Transverse colon (tissue), 4 donors: ENCODE results near the gene P2RY10. TPM values are rescaled to one million over a fixed set of nuclear protein-coding genes. Genes with fewer than 3 reads are reported as not detected.

Source experiments
- DNase-seq: peaks from one replicate; pipeline ENCODE4 v3.0.0-alpha.2; 2019
- H3K27ac ChIP-seq, 4 donors: fragments of 200-600 bp; sonication (generic); 2 replicates each; pipeline ENCODE4 v1.5.1; 2016 to 2018; ENCODE audit warnings: inconsistent platforms in 4 of 4
- H3K27me3 ChIP-seq: fragments of 200-600 bp; sonication (generic); 2 replicates; pipeline ENCODE4 v1.5.1; 2017; ENCODE audit warnings: inconsistent platforms
- H3K36me3 ChIP-seq, 4 donors: fragments of 200-600 bp; sonication (generic); 2 replicates each; pipeline ENCODE4 v1.5.1; 2017 to 2019; ENCODE audit warnings: inconsistent platforms in 4 of 4
- H3K4me1 ChIP-seq, 4 donors: fragments of 200-600 bp; sonication (generic); 2 replicates each; pipeline ENCODE4 v1.5.1; 2017 to 2020; ENCODE audit warnings: inconsistent platforms in 4 of 4
- H3K4me3 ChIP-seq, 4 donors: fragments of 200-600 bp; sonication (generic); 1 replicate in 1 of 4; 2 replicates in 3 of 4; pipeline versions ENCODE4 v1.5.1 to v1.6.1; 2017 to 2019; ENCODE audit warnings: inconsistent platforms in 4 of 4
- H3K9me3 ChIP-seq, 2 donors: fragments of 200-600 bp; sonication (generic); 2 replicates each; pipeline ENCODE4 v1.5.1; 2017 to 2019; ENCODE audit warnings: inconsistent platforms in 2 of 2
- EP300 ChIP-seq: sonication (generic); formaldehyde crosslinking; IDR thresholded peaks from one replicate; pipeline ENCODE4 v1.6.1; 2017; ENCODE audit warnings: antibody characterized with exemption, low read depth
- POLR2A ChIP-seq: fragments of 450-650 bp; IDR thresholded peaks from one replicate; pipeline ENCODE4 v1.6.1; 2016; ENCODE audit warnings: antibody characterized with exemption, mild to moderate bottlenecking, moderate library complexity
- POLR2AphosphoS5 ChIP-seq, 3 donors: sonication (generic); formaldehyde crosslinking; IDR thresholded peaks; one replicate each; pipeline ENCODE4 v1.6.1; 2016; ENCODE audit warnings: antibody characterized with exemption in 3 of 3
- WGBS, 2 donors: methylation state at CpG; one replicate each; pipeline ENCODE4 v1.1.5; 2018; ENCODE audit warnings: low coverage in 1 of 2; 5-methylcytosine and 5-hydroxymethylcytosine counted together
- in situ Hi-C, 4 donors: fragments of 200-750 bp; cut with MboI; loops; one replicate each; pipeline versions ENCODE4 v1.15.0 to v1.15.1; 2017; ENCODE audit warnings: low sequenced_read_pairs in 3 of 4, low pct_ligation_motif_present in 1 of 4, low pct_unique_long_range_greater_than_20kb in 1 of 4
- intact Hi-C: fragments of 100-400 bp; cut with DNase I; formaldehyde crosslinking; loops from one replicate; pipeline ENCODE4 v1.15.1; 2023; ENCODE audit warnings: low total_unique reads
- total RNA-seq, 4 donors: library from RNA; depleted of rRNA; stranded (reverse); fragments of >200 nt; gene quantifications; one replicate each; pipeline ENCODE4 v1.1.0, GENCODE V29; 2016
- TF ChIP-seq, protein P1 (sequence below), 5 experiments: fragments of 200-600 bp in 3 of 5; fragments of 450-650 bp in 2 of 5; sonication (generic) in 3 of 5; IDR thresholded peaks; 1 replicate in 2 of 5; 2 replicates in 3 of 5; pipeline ENCODE4 v1.5.1; 2016 to 2017; ENCODE audit warnings: antibody characterized with exemption in 5 of 5, inconsistent platforms in 3 of 5, mild to moderate bottlenecking in 2 of 5, moderate library complexity in 1 of 5

Gene P2RY10
- total RNA-seq, 4 donors from 2014 or later: 1.1 to 11.3 (median 2.0) TPM; not detected in 1

DNA sequence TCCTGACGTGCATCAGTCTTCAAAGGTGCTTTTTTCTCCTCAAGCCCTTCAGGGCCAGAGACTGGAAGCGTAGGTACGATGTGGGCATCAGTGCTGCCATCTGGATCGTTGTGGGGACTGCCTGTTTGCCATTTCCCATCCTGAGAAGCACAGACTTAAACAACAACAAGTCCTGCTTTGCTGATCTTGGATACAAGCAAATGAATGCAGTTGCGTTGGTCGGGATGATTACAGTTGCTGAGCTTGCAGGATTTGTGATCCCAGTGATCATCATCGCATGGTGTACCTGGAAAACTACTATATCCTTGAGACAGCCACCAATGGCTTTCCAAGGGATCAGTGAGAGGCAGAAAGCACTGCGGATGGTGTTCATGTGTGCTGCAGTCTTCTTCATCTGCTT lies 15.7 kb downstream of the P2RY10 start:
- in situ Hi-C loops: no loop called here
- WGBS, 2 donors: 74% methylated on average over 8 of the region's 8 CpGs; no CpG with 5 or more reads in 1 of the 2 donors
- no peaks in the 10 kb centered on the region for H3K27me3 ChIP-seq

DNA sequence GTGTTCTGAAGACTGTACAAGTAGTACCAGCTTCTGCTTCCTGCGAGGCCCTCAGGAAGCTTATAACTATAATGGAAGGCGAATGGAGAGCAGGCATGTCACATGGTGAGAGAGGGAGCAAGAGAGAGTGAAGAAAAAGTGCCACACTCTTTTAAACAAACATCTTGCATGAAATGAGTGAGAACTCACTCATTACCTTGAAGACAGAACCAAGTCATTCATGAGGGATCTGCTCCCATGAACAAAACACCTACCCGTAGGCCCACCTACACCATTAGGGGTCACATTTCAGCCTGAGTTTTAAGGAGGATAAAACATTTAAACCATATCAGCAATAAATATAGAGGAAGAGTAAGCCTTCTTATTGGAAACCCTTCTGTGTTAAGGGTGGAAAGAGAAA lies 19.4 kb downstream of the P2RY10 start:
- in situ Hi-C loops (no loop called here), intact Hi-C loops (no loop called here)
- TF ChIP-seq POLR2AphosphoS5 (IDR thresholded peaks at IDR 0.05) (no peak), POLR2A (no peak), EP300 (no peak)
- TF ChIP-seq, protein P1, sequence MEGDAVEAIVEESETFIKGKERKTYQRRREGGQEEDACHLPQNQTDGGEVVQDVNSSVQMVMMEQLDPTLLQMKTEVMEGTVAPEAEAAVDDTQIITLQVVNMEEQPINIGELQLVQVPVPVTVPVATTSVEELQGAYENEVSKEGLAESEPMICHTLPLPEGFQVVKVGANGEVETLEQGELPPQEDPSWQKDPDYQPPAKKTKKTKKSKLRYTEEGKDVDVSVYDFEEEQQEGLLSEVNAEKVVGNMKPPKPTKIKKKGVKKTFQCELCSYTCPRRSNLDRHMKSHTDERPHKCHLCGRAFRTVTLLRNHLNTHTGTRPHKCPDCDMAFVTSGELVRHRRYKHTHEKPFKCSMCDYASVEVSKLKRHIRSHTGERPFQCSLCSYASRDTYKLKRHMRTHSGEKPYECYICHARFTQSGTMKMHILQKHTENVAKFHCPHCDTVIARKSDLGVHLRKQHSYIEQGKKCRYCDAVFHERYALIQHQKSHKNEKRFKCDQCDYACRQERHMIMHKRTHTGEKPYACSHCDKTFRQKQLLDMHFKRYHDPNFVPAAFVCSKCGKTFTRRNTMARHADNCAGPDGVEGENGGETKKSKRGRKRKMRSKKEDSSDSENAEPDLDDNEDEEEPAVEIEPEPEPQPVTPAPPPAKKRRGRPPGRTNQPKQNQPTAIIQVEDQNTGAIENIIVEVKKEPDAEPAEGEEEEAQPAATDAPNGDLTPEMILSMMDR (IDR thresholded peaks at IDR 0.05): no peak
- no peaks in the 10 kb centered on the region for H3K9me3 ChIP-seq
- no peaks in the 10 kb centered on the region for H3K36me3 ChIP-seq
- DNase-seq: no peak
- H3K4me1 ChIP-seq: no peaks in the 10 kb centered on the region
- 77% methylated on average over 3 of the region's 3 CpGs; no CpG with 5 or more reads in 1 of the 2 donors for WGBS, 2 donors
- H3K27ac ChIP-seq: no peak overlapping the region
- H3K4me3 ChIP-seq: no peak overlapping the region
- H3K27me3 ChIP-seq: no peaks in the 10 kb centered on the region

More for the DNA sequence above, 15.7 kb downstream of the P2RY10 start:
- Histone ChIP-seq H3K4me1 (no peaks in the 10 kb centered on the region), H3K27ac (no peak overlapping the region), H3K4me3 (no peak overlapping the region), H3K9me3 (no peaks in the 10 kb centered on the region), H3K36me3 (no peaks in the 10 kb centered on the region)
- intact Hi-C loops: no loop called here
- DNase-seq: no peak
- TF ChIP-seq, protein P1 (IDR thresholded peaks at IDR 0.05): no peak
- no peak for TF ChIP-seq POLR2AphosphoS5 (IDR thresholded peaks at IDR 0.05)
- TF ChIP-seq POLR2A: no peak
- TF ChIP-seq EP300: no peak

- Histone ChIP-seq H3K27ac (no peak overlapping the region), H3K36me3 (no peaks in the 10 kb centered on the region), H3K9me3 (no peaks in the 10 kb centered on the region), H3K27me3 (no peaks in the 10 kb centered on the region), H3K4me1 (no peaks in the 10 kb centered on the region), H3K4me3 (no peak overlapping the region)
- TF ChIP-seq POLR2AphosphoS5 (IDR thresholded peaks at IDR 0.05): no peak
- TF ChIP-seq EP300: no peak
- TF ChIP-seq, protein P1 (IDR thresholded peaks at IDR 0.05): no peak
- no peak for TF ChIP-seq POLR2A
- WGBS, 2 donors: 51% methylated on average over 4 of the region's 4 CpGs; no CpG with 5 or more reads in 1 of the 2 donors
- intact Hi-C loops (no loop called here), in situ Hi-C loops (no loop called here)
- DNase-seq: no peak
These were observed 34.7 kb downstream of the P2RY10 start for GRCh38 chrX:78979789-78980464.

DNA sequence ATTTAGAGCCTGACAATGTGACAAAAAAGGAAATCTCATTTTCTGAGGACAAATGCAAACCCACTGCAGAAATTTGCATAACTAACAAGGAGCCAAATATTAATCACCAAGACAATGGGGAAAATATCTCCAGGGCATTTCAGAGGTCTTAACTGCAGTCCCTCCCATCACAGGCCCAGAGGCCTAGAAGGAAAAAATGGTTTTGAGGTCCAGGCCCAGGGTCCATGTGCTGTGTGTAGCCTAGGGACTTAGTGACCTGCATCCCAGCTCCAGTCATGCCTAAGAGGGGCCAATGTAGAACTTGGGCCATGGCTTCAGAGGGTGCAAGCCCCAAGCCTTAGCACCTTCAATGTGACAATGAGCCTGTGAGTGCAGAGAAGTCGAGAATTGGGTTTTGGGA lies 44.2 kb downstream of the P2RY10 start:
- H3K4me1 ChIP-seq: no peaks in the 10 kb centered on the region
- DNase-seq: no peak
- no peaks in the 10 kb centered on the region for H3K36me3 ChIP-seq
- H3K4me3 ChIP-seq: no peak overlapping the region
- no peak overlapping the region for H3K27ac ChIP-seq
- in situ Hi-C loops (no loop called here), intact Hi-C loops (no loop called here)
- no peaks in the 10 kb centered on the region for H3K27me3 ChIP-seq
- TF ChIP-seq POLR2AphosphoS5 (IDR thresholded peaks at IDR 0.05): no peak
- TF ChIP-seq POLR2A: no peak
- TF ChIP-seq EP300: no peak
- TF ChIP-seq, protein P1 (IDR thresholded peaks at IDR 0.05): no peak
- 22% methylated on average over 1 of the region's 1 CpG; no CpG with 5 or more reads in 1 of the 2 donors for WGBS, 2 donors
- H3K9me3 ChIP-seq: no peaks in the 10 kb centered on the region
